ENCODE data around the gene SNTG2.

The SNTG2 gene

DNA sequence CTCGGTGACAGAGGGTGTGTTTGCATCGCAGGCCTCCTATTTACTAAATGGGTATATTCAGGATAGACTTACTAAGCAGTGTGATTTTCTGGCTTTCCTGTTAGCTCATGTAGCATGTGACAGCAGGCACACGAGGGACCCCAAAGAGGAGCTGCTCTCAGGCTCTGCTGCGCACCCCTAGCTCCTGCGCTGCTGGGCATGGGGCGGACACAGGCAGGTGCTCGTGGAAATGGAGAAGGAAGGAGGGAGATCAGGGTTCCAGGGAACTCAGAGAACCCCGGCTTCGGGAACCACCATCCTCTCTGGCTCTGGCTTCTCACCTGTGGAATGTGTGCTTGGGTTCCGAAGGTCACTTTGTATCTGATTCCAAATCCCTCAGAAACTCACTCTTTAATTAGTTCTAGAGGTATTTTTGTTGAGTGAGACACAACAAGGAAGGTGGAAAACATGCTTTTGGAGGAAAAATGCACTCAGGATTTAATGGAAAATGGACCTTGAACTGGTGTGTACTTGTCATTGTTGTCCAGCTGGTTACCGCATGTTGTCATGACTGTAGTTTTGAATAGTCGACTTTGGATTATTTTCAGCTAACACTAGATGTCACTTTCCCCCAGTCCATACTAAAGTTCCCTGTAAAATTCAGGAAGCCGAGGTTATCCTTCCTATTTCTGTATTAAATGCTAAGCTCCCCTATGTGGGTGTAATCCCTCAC, 3.5 kb downstream of the SNTG2 start:
- no peak for DNase-seq

GRCh38 chr2:954687-955000, 4.0 kb downstream of the SNTG2 start:
- no peak for DNase-seq

GRCh38 chr2:955829-956731, 5.4 kb downstream of the SNTG2 start:
- DNase-seq: no peak

GRCh38 chr2:959457-959856, 8.8 kb downstream of the SNTG2 start:
- no peak for DNase-seq

DNA sequence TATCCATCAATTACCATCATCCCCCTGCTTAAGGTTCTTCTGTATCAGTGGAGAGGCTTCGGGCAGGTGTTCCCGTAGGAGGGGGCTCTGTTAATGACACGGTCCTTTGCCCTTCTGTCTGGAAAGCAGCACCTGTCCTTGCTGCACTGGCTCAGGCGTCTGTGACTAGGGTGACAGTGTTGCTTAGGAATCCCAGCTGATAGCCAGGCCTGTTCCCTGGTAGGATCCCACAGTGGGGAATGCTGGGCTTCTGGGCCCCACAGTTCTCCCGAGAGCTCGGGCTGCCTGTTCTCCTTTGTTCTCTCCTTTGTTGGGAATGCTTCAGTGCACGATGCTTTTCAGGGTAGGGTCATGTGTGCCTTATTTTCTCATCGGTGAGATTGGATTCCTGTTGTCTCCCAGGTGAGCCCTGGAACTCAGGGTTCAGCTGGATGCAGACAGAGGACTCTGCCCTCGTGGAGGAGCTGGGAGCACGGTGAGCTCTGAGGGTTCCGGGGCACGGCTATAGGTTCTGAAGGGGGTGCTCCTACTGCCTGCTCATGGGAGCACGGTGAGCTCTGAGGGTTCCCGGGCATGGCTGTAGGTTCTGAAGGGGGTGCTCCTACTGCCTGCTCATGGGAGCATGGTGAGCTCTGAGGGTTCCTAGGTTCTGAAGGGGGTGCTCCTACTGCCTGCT, 9.6 kb downstream of the SNTG2 start:
- no peak for DNase-seq

DNA sequence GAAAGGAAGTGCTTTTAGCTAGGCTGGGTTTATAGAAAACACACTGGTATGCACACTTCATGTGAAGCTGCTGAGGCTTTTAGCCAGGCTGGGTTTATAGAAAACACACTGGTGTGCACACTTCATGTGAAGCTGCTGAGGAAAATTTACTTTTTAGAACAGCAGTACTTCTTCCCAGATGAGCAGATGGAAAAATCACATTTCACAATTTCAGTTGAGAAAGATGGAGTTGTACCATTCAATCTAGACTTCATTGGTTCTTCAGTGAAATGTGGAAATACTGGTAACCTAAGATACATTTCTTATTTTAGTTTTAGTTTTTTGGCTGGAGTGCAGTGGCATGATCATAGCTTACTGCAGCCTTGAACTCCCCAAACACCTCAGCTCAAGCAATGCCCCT, 11.1 kb downstream of the SNTG2 start:
- no peak for DNase-seq

DNA sequence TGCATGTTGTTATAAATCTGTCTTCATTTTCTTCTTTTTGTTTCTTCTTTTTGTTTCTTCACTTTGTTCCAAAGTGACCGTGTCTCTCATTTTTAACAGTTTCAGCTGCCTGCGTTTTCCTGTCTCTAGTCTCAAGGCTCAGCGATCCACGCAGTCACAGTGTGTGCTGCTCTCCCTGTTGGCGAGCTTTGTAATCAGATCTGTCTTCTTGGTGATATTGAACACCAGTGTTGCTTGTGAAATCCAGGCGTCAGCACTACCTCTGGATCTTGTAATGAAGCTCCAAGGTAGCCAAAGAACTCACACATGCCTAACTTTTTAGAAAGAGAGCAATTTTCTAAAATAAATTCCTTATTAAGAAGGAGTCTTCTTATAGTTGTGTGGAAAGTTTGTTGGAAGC, 13.2 kb downstream of the SNTG2 start:
- no peak for DNase-seq

DNA sequence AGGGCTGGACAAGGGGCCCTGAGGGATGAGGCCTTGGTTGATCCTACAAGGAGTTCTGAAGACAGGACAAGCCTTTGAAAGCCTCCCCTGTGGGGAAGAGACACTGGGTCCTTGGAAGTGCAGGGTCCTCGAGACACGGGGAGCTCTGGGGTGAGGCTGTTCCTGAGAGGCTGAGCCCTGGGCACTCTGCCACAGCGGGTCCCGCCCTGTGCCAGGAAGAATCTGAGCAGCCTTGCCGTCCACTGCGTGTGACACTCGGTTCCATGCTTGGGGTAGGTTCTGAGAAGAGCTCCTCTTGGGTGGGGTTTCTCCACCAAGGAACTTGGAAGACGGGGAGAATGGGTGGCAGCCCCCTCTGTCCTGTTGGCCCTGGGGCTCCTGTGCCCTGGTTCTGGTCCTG, 13.9 kb downstream of the SNTG2 start:
- no peak for DNase-seq

GRCh38 chr2:965640-966147, 15.0 kb downstream of the SNTG2 start:
- no peak for DNase-seq

GRCh38 chr2:973129-973528, 22.5 kb downstream of the SNTG2 start:
- no peak for DNase-seq

DNA sequence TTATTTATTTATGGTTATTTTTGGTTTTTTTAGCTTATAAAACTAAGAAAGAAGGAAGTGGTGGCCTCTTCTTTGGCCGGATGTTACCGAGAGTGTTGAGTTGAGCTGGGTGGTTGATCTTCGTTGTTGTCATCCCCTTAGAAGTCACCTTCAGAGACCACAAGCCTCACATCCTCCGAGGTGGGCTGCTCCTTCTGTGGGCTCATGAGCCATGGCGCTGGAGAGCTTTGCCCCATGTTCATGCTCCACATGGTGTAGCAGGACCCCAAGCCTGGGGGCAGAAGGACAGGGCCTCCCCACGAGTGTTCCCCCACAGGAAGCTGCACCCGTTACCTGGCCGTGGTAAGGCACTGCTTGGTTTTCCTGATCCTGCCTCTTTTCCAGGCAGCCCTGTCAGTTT, 23.4 kb downstream of the SNTG2 start:
- no peak for DNase-seq

DNA sequence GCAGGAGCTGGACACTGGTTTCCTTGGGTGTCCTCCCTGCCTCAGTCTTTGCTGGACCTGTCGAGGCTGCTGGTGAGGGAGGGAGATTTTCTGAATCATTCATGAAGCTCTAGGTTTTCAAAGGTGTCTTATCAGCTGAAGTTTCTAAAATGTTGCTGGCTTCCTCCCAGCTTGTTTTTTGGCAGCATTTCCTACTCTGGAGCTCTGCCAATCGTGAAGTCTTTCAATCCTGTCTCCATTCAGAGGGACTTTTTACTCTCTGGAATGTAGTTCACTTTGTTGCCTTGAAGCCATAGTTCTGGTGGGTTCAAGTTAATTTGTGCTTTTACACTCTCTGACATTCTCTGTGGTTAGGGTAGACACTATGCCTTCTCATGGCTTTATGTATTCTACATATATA, 23.9 kb downstream of the SNTG2 start:
- no peak for DNase-seq

- DNase-seq: no peak
Observed at GRCh38 chr2:975095-975494, 24.4 kb downstream of the SNTG2 start.

- no peak for DNase-seq
Observed at GRCh38 chr2:979069-979928, 28.6 kb downstream of the SNTG2 start.

DNA sequence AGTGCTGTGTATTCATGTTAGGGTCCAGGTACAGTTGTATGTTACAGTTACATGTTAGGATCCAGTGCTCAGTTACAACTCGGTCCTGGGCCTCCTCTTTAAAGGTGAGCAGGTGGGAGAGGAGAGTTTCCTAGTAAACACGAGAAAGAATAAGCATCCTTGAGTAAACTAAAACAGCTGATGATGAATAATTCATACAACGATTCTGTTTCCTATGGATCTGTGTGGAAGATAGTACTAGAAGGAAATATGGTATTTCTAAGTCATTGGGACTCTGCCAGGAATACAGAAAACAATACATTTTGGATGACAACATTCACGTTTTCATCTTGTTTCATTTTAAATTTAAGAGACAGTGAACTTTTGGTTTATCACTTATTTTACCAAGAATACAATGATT, 29.5 kb downstream of the SNTG2 start:
- no peak for DNase-seq

DNA sequence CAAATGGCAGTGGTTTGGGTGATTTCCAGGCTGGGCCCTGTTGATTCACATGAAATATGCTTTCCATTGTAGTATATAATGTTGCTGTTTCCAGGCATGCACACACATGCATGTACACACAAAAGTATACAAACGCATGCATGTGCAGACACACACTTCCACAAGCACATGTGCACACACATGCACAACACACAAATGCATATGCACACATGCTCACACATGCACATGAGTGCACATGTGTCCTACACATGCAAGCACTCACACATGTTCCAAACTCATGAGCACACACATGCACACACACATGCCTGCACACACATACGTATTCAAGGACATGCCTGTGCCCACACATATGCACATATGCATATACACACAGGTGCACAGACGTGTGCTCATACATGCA, 30.6 kb downstream of the SNTG2 start:
- no peak for DNase-seq

GRCh38 chr2:981759-982158, 31.1 kb downstream of the SNTG2 start:
- DNase-seq: no peak

DNA sequence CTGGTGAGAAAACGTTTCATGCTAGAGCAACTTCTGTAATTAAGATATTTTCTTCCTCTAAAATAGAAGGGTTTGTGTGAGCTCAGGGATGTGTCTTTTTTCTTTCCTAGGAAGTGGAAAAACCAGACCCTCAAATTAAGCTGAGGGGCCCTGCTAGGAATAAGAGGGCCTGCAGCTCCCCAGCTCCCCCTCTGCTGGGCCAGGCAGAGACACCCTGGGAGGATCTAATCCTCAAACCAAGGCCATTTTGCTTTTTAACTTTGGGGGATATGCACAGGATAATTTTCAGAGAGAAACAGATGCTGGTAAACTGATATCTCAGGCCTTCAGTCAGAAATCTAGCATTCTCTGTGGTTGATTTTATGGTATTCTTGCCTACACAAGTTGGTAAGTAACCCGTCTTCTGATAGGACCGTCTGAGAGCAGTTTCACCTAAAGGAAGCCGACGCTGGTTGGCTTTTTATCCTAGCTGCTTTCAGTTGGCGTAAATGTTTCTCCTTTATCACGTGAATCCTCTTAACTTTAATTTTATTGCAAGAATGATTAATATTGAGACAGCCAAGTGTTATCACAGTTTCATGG, 34.8 kb downstream of the SNTG2 start:
- no peak for DNase-seq

DNA sequence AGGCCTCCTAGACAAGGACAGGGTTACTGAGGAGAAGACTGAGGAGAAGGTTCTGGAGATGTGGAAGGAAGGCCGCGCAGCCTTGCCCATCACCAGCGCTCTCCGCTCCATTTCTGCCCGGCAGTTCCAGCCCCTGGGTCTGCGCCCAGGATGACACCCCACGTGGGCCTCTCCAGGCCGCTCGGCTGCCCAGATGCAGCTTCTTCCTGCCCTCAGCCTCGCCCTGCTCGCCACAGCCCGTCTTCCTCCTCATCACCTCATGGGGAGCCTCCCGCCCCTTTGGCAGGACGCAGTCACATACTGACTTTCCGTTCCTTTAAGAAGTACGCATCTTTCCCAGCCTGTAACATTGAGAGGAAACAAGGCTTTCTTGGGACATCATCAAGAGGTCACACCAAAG, 37.1 kb downstream of the SNTG2 start:
- DNase-seq: no peak

GRCh38 chr2:989781-990467, 39.3 kb downstream of the SNTG2 start:
- DNase-seq: no peak

DNA sequence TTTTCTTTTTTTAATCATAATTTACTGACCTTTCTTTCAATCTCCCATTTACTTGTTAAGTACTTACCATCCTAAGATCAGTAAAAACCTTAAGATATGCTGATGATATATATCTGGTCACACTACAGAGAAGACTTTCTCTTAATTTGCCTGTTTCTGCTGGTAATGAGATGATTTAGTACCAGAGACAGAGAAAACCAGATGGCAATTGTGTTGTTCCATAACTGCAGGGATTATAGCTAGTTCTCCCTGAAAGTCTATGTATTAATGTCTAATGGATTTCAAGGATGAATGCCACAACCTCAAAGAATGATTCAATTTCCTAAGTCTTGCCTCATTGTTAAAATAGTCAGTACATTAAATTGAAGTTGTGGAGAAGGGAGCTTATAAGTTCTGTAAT, 40.3 kb downstream of the SNTG2 start:
- DNase-seq: no peak

- DNase-seq: no peak
Observed at GRCh38 chr2:1002350-1002749, 51.7 kb downstream of the SNTG2 start.

Data from midbrain (tissue), 1 donor.